HUES64 (cell line): ENCODE data around the gene GRIN2C.
A peak's percentile ranks its signal among the peaks of the same experiment; 100 is the strongest.

Experiments
- H3K27ac ChIP-seq: 2 replicates; pipeline ENCODE4 v1.7.0; 2013; ENCODE audit warnings: low read depth, low read length, inconsistent platforms
- H3K27me3 ChIP-seq: 2 replicates; pipeline ENCODE4 v1.6.1; 2013; ENCODE audit warnings: mild to moderate bottlenecking, low read length; ENCODE audit not compliant: insufficient read depth
- H3K36me3 ChIP-seq: 2 replicates; pipeline ENCODE4 v1.6.1; 2013; ENCODE audit warnings: mild to moderate bottlenecking, low read length; ENCODE audit not compliant: insufficient read depth
- H3K4me1 ChIP-seq: 2 replicates; pipeline ENCODE4 v1.6.1; 2013; ENCODE audit warnings: mild to moderate bottlenecking, low read length, moderate library complexity; ENCODE audit not compliant: insufficient read depth
- H3K4me3 ChIP-seq: 2 replicates; pipeline ENCODE4 v1.5.1; 2013; ENCODE audit warnings: mild to moderate bottlenecking, low read length, moderate library complexity
- H3K9ac ChIP-seq: 2 replicates; pipeline ENCODE4 v1.6.1; 2013; ENCODE audit warnings: mild to moderate bottlenecking, low read depth, low read length
- H3K9me3 ChIP-seq: 2 replicates; pipeline ENCODE4 v1.6.1; 2013; ENCODE audit warnings: low read depth, low read length; ENCODE audit not compliant: insufficient read depth
- WGBS: fragments of 150-250, 120-280 bp; methylation state at CpG from one replicate; pipeline ENCODE4 v1.1.7; 2013; ENCODE audit warnings: missing lambda C conversion rate; 5-methylcytosine and 5-hydroxymethylcytosine counted together

Gene GRIN2C

DNA sequence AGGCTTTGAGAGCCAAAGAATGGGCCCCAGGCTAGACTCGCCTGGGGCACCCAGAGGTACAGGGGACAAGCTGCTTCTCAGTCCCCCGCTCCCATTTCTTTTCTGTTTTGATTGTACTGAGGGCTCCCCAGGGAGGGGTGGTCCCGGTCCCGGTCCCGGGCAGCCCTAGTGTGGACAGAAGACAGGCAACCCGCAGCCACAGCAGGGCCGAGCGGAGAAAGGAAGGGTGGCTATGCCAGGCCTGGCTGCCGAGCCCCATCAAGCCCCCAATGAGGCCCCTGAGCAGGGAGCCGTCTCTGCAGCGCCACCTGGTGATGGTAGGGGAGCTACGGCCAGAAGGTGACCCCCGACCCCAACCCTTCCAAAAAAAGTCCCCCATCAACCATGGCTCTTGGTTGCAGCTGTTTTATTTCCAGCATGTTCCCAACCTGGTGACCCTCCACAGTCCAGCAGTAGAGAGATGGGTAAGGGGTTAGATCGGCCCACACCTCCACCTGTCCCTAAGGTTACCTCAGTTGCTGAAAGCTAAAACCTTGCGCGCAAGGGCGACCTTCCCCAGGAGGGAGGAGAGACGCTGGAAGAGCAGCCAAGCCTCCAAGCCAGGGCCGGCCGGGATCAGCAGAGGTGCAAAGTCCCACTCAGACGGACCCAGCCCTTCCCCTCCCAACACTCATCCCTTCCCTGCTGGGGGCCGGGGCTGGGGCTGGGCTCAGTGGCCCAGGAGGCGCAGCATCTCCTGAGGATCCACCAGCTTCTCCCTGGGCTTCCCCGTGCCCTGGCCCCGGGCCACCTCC is 2.6 kb upstream of the GRIN2C start:
- Histone ChIP-seq H3K4me1 (no peaks in the 10 kb centered on the region), H3K27me3 (peaks cover 53% of the 10 kb centered on the region), H3K27ac (no peak overlapping the region), H3K9ac (no peak overlapping the region), H3K36me3 (peaks cover 9% of the 10 kb centered on the region), H3K9me3 (no peaks in the 10 kb centered on the region), H3K4me3 (peak overlapping the region; percentile 28; the same call in 1 of the 2 replicates)
- WGBS: 47% methylated on average over 25 of the region's 25 CpGs

DNA sequence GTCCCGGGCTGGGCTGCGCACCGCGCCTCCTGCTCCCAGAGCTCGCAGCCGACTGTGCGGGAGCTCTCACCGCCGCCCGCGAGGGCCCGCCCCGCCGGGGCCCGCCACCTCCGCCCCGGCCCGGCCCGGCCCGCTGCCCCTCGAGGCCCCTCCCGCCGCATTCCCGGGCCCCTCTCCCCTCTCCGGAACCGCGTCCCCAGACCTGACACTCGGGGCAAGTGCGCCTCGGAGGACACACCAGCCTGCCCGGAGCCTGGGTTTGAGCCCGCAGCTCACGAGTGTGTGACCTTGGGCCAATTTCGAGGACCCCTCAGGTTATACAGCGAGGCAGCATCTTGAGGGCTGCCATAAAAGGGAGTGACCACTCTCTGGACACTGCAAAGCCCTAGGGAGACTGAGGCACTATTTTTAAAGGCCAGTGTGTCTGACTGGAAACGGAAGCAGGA is 2.0 kb upstream of the GRIN2C start:
- H3K4me3 ChIP-seq: peak overlapping the region; percentile 28; the same call in 1 of the 2 replicates
- H3K9me3 ChIP-seq: no peaks in the 10 kb centered on the region
- H3K4me1 ChIP-seq: no peaks in the 10 kb centered on the region
- H3K9ac ChIP-seq: no peak overlapping the region
- H3K27me3 ChIP-seq: peaks cover 59% of the 10 kb centered on the region
- 5% methylated on average over 36 of the region's 36 CpGs for WGBS
- H3K36me3 ChIP-seq: peaks cover 7% of the 10 kb centered on the region
- H3K27ac ChIP-seq: no peak overlapping the region

DNA sequence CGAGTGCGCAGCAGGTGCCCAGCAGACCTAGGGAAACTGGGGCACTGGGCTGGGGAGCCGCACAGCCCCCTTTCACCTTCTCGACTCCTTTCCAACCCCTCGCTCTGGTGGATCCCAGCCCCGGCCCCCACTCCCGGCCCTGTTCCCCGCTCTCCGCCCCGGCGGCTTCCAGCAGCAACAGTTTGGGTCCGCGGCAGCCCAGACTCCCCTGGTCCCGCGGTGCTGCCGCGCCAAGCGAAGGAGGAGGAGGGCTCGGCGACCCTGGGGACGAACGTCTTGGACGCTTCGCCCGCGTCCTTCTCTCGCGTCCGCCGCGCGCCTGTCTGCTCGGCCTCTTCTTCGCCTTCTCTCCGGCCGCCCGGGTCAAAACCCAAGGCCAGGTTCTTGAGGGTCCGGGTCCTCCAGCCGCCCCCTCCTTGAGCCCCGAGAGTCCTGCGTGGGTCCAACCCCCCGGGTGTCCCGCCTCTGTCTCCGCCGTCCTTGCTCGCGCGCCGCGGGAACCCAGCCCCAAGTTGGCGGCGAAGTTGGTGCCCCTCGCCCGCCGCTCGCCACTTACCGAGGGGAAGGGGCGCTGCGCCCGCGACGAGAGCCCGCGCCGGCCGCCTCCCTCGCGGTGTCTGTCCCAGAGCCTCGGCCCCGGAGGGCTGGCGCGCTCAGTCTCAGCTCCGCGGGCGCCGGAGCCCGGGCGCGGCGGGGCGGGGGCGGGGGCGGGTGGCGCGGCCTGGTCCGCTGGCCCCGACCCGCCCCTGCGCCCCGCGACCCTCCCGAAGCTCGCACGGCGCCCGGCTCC is 1.4 kb upstream of the GRIN2C start:
- peak overlapping the region; percentile 42 for H3K4me3 ChIP-seq
- H3K9ac ChIP-seq: no peak overlapping the region
- H3K36me3 ChIP-seq: peaks cover 4% of the 10 kb centered on the region
- no peaks in the 10 kb centered on the region for H3K9me3 ChIP-seq
- peaks cover 62% of the 10 kb centered on the region for H3K27me3 ChIP-seq
- H3K27ac ChIP-seq: no peak overlapping the region
- WGBS: 2% methylated on average over 96 of the region's 96 CpGs
- no peaks in the 10 kb centered on the region for H3K4me1 ChIP-seq

DNA sequence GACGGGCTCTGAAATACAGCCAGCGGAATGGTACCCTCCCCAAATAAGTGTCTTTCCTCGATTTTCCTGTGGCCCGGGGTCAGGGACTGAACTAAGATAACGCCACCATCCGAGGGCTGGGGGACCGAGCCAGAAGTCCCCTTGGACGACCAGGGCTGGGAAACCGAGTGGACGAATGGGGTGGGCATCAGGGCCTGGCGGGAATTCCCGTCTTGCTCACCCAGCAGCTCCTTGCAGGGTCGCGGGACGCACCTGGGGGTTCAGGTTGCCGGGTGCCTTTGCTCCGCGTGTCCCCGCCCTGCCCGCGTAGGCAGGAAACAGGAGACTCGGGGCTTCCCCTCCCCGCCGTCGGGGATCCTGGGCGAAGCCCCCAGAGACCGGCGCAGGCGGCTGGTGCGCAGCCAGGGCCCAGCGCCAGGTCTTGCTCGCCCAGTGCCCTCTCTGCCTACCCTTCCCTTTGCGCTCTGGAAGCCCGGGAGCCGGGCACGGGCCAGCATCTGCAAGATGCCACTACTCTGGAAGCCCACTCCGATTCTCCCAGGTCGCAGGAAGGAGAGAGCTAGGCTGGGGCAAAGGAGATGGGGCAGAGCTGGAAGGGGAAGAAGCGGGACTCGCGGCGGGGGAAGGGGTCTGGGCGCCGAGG is 665 bp upstream of the GRIN2C start:
- Histone ChIP-seq H3K27ac (no peak overlapping the region), H3K27me3 (peaks cover 70% of the 10 kb centered on the region), H3K36me3 (peaks cover 4% of the 10 kb centered on the region), H3K9ac (no peak overlapping the region), H3K9me3 (no peaks in the 10 kb centered on the region), H3K4me1 (no peaks in the 10 kb centered on the region), H3K4me3 (peak overlapping the region; percentile 42; the same call in 1 of the 2 replicates)
- 8% methylated on average over 44 of the region's 44 CpGs for whole genome bisulfite sequencing

DNA sequence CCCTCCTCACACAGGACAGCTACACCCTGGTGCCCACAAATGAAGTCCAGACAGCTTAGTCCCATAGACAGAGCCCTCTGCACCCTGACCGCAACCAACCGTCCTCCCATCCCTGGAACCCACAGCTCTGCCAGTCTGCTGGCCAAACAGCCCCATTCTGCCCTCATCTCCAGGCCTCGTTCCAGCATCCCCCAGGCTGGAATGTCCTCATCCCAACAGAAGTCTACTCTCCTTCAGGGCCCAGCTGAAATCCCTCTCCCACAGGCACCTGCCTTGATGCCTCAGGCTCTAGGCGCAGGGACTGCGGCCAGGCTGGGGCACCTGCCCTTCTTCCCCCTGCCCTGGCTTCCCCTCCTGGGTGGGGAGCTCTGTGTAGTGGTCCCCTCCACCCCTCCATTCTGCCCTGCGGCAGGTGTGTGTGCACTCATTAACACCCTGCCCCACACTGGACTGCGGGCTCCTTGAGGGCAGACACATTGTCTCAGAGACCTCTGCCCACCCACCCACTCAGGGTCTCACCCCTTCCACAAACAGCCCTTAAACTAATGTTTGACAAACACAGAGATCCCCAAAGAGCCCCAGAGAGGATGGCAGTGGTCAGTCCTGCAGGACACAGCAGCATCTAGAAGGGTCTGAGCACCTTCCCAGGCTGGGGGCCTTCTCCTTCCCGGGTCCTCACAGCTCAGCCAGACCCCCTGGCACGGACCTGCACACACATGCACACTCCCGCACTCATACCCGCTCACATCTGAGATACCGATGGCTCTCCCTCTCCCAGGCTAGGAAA is 820 bp downstream of the GRIN2C start:
- Histone ChIP-seq H3K9me3 (no peaks in the 10 kb centered on the region), H3K9ac (no peak overlapping the region), H3K36me3 (peaks cover 2% of the 10 kb centered on the region; the same call in 1 of the 2 replicates), H3K4me1 (no peaks in the 10 kb centered on the region), H3K27ac (no peak overlapping the region), H3K4me3 (no peak overlapping the region), H3K27me3 (peaks cover 84% of the 10 kb centered on the region)
- WGBS: 60% methylated on average over 12 of the region's 12 CpGs

DNA sequence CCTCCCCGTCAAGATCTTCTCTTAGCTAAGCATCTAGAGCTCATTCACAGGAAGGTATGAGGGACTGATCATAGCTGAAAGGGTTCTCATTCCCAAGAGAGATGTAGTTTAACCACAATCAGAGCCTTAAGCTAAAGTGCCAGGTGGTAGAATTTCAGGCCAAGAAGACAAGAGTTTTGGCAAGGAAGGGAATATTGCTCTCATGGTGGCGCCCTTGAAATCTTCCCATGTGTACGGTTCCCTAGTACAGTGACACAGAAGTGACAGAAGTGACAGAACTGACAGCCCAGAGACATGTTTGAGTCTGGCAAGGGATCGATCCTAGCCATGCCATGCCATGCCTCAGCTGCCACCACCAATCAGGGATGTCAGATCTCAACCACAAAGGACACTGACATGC is 2.5 kb downstream of the GRIN2C start:
- Histone ChIP-seq H3K27me3 (peaks cover 95% of the 10 kb centered on the region), H3K4me1 (peaks cover 4% of the 10 kb centered on the region; the same call in 1 of the 2 replicates), H3K9ac (no peak overlapping the region), H3K4me3 (no peak overlapping the region), H3K27ac (no peak overlapping the region), H3K36me3 (no peaks in the 10 kb centered on the region), H3K9me3 (no peaks in the 10 kb centered on the region)
- 83% methylated on average over 4 of the region's 4 CpGs for WGBS

DNA sequence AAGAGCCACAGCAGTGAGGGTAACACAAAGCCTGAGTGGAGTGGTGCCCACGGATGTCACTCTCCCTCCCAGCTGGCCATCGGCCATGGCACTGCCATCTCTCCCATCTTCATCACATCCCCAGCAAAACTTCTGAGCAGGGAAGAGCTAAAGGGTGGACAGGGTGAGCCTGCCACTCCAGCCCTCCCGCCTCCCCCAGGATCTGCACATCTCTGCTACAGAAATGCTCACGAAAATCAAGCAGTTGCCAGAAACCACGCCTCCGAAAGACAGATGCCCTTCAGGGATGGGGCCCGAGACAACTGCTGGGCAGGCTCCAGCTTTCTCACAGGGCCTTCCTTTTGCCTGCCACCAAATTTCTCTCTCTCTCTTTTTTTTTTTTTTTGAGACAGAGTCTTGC is 3.6 kb downstream of the GRIN2C start:
- Histone ChIP-seq H3K36me3 (no peaks in the 10 kb centered on the region), H3K9me3 (no peaks in the 10 kb centered on the region), H3K27ac (no peak overlapping the region), H3K27me3 (peaks cover 95% of the 10 kb centered on the region), H3K9ac (no peak overlapping the region), H3K4me1 (peaks cover 4% of the 10 kb centered on the region; the same call in 1 of the 2 replicates), H3K4me3 (no peak overlapping the region)
- WGBS: 87% methylated on average over 7 of the region's 7 CpGs

DNA sequence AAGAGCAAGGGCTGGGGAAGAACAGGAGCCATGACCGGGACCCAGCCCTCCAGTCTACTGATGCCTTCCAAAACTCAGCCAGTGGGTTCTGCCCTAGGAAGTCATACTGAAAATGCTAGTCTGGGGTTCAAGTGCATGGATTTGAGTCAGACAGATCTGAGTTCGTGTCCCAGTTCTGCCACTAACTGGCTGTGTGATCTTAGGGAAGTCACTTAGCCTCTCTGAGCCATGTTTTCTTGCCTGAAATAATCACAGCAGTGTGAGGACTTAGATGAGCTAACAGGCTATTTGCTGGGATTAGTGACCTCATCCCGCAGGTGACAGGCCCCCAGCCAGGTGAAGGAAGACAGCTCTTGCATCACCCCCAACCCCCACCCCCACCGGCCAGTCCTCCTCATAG is 4.4 kb downstream of the GRIN2C start:
- H3K4me3 ChIP-seq: no peak overlapping the region
- H3K36me3 ChIP-seq: no peaks in the 10 kb centered on the region
- H3K4me1 ChIP-seq: peaks cover 4% of the 10 kb centered on the region; the same call in 1 of the 2 replicates
- no peak overlapping the region for H3K9ac ChIP-seq
- no peaks in the 10 kb centered on the region for H3K9me3 ChIP-seq
- H3K27ac ChIP-seq: no peak overlapping the region
- H3K27me3 ChIP-seq: peaks cover 95% of the 10 kb centered on the region
- 86% methylated on average over 4 of the region's 4 CpGs for WGBS

DNA sequence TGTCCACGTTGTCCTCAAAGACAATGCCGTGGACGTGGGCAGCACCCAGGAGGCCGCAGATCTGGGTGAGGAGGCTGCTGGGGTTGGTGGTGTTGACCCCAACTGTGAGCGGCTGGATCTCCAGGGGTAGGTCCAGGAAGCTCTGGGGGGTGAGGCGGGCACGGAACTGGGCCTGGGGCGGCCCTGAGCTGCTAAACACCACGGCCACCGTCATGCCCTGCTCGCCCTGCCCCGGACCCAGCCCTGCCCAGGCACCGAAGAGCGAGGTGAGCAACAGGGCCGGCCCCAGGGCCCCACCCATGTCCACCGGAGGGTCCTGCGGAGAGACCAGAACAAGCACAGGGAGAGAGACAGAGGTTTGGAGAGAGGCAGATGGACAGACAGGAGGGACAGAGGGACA is 4.9 kb downstream of the GRIN2C start:
- no peak overlapping the region for H3K9ac ChIP-seq
- H3K4me3 ChIP-seq: no peak overlapping the region
- peaks cover 4% of the 10 kb centered on the region; the same call in 1 of the 2 replicates for H3K4me1 ChIP-seq
- H3K27me3 ChIP-seq: peaks cover 95% of the 10 kb centered on the region
- no peak overlapping the region for H3K27ac ChIP-seq
- WGBS: 91% methylated on average over 17 of the region's 17 CpGs
- no peaks in the 10 kb centered on the region for H3K36me3 ChIP-seq
- no peaks in the 10 kb centered on the region for H3K9me3 ChIP-seq

DNA sequence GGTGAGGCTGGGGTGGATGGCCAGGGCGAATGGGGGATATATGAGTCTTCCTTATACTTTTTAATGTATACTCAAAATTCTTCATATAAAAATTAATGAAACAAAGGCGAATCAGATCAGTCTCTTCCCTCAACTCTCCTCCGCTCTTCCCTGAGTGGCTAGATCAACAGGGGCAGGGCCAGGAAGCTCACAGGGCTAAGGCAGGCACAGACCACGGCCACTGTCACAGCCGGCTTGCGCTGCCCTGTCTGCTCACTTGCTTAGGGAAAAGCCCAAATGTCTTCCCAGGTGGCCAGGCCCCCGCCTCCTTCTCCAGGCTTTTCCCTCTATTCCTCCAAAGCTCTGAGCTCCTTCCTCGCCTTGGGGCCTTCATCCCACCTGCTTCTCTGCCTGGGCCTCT is 6.0 kb downstream of the GRIN2C start:
- H3K4me1 ChIP-seq: peaks cover 4% of the 10 kb centered on the region; the same call in 1 of the 2 replicates
- no peak overlapping the region for H3K27ac ChIP-seq
- peaks cover 96% of the 10 kb centered on the region for H3K27me3 ChIP-seq
- H3K4me3 ChIP-seq: no peak overlapping the region
- H3K9me3 ChIP-seq: no peaks in the 10 kb centered on the region
- no peak overlapping the region for H3K9ac ChIP-seq
- no peaks in the 10 kb centered on the region for H3K36me3 ChIP-seq
- WGBS: 88% methylated on average over 7 of the region's 8 CpGs
